ENCODE data around the gene CEP126.
"Not testable (repeated sequence)": the region's sequence is repeated elsewhere in the genome, so short reads cannot be mapped to it uniquely, and the experiment has no call there.

The CEP126 gene

DNA sequence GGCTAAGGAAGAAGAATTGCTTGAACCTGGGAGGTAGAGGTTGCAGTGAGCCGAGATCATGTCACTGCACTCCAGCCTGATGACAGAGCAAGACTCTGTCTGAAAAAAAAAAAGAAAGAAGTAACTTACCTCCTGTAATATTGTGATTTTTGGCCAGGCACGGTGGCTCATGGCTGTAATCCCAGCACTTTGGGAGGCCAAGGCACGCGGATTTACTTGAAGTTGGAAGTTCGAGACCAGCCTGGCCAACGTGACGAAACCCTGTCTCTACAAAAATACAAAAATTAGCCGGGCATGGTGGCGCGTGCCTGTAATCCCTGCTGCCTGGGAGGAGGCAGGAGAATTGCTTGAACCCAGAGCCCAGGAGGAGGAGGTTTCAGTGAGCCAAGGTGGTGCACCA is 49.4 kb downstream of the CEP126 start:
- H3K36me3 Mint-ChIP-seq (ENCODE audit: low read depth); H3K9me3 Mint-ChIP-seq; H3K27me3 Mint-ChIP-seq (ENCODE audit: low read depth); H3K27ac Mint-ChIP-seq; H3K4me3 Mint-ChIP-seq; H3K4me1 Mint-ChIP-seq (ENCODE audit: low read depth): not testable (repeated sequence)

GRCh38 chr11:101974255-101974654 is 59.4 kb downstream of the CEP126 start:
- Mint-ChIP-seq H3K4me3 (no peak overlapping the region), H3K27me3 (ENCODE audit: low read depth) (no peaks in the 10 kb centered on the region), H3K36me3 (ENCODE audit: low read depth) (no peaks in the 10 kb centered on the region), H3K9me3 (no peaks in the 10 kb centered on the region), H3K4me1 (ENCODE audit: low read depth) (no peaks in the 10 kb centered on the region), H3K27ac (no peak overlapping the region)

GRCh38 chr11:101974771-101975170 is 60.0 kb downstream of the CEP126 start:
- Mint-ChIP-seq H3K4me3 (no peak overlapping the region), H3K27me3 (ENCODE audit: low read depth) (no peaks in the 10 kb centered on the region), H3K27ac (no peak overlapping the region), H3K9me3 (no peaks in the 10 kb centered on the region), H3K36me3 (ENCODE audit: low read depth) (no peaks in the 10 kb centered on the region), H3K4me1 (ENCODE audit: low read depth) (no peaks in the 10 kb centered on the region)

GRCh38 chr11:101975734-101976133 is 60.9 kb downstream of the CEP126 start:
- no peak overlapping the region for H3K27ac Mint-ChIP-seq
- H3K36me3 Mint-ChIP-seq (ENCODE audit: low read depth), result no peaks in the 10 kb centered on the region
- H3K4me1 Mint-ChIP-seq (ENCODE audit: low read depth), result no peaks in the 10 kb centered on the region
- H3K27me3 Mint-ChIP-seq (ENCODE audit: low read depth), result no peaks in the 10 kb centered on the region
- no peaks in the 10 kb centered on the region for H3K9me3 Mint-ChIP-seq
- H3K4me3 Mint-ChIP-seq, result no peak overlapping the region

- Mint-ChIP-seq H3K4me3 (no peak overlapping the region), H3K27me3 (ENCODE audit: low read depth) (no peaks in the 10 kb centered on the region), H3K36me3 (ENCODE audit: low read depth) (no peaks in the 10 kb centered on the region), H3K27ac (no peak overlapping the region), H3K4me1 (ENCODE audit: low read depth) (no peaks in the 10 kb centered on the region), H3K9me3 (no peaks in the 10 kb centered on the region)
These were observed 72.6 kb downstream of the CEP126 start for GRCh38 chr11:101987370-101987769.

DNA sequence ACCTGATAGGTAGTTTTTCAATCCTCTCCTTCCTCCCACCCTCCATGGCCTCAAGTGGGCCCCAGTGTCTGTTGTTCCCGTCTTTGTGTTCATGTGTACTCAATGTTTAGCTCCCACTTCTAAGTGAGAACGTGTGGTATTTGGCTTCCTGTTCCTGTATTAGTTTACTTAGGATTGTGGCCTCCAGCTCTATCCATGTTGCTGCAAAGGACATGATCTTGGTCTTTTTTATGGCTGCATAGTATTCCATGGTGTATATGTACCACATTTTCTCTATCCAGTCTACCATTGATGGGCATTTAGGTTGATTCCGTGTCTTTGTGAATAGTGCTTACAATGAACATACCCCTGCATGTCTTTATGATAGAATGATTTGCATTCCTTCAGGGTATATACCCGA is 78.4 kb downstream of the CEP126 start:
- Mint-ChIP-seq H3K36me3 (ENCODE audit: low read depth) (no peaks in the 10 kb centered on the region), H3K27me3 (ENCODE audit: low read depth) (no peaks in the 10 kb centered on the region), H3K4me1 (ENCODE audit: low read depth) (no peaks in the 10 kb centered on the region), H3K4me3 (no peak overlapping the region), H3K27ac (no peak overlapping the region), H3K9me3 (no peaks in the 10 kb centered on the region)

DNA sequence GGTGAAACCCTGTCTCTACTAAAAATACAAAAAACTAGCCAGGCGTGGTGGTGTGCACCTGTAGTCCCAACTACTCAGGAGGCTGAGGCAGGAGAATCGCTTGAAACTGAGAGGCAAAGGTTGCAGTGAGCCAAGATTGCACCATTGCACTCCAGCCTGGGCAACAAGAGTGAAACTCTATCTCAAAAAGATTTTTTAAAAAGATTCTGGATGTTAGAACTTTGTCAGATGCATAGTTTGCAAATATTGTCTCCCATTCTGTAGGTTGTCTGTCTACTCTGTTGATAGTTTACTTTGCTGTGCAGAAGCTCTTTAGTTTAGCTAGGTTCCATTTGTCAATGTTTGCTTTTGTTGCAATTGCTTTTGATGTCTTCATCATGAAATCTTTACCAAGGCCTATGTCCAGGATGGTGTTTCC is 79.3 kb downstream of the CEP126 start:
- not testable (repeated sequence) for H3K4me1 Mint-ChIP-seq (ENCODE audit: low read depth); H3K27me3 Mint-ChIP-seq (ENCODE audit: low read depth); H3K36me3 Mint-ChIP-seq (ENCODE audit: low read depth); H3K4me3 Mint-ChIP-seq; H3K9me3 Mint-ChIP-seq; H3K27ac Mint-ChIP-seq

- H3K4me3 Mint-ChIP-seq, result no peak overlapping the region
- H3K27me3 Mint-ChIP-seq (ENCODE audit: low read depth), result no peaks in the 10 kb centered on the region
- H3K36me3 Mint-ChIP-seq (ENCODE audit: low read depth), result no peaks in the 10 kb centered on the region
- H3K9me3 Mint-ChIP-seq, result no peaks in the 10 kb centered on the region
- no peaks in the 10 kb centered on the region for H3K4me1 Mint-ChIP-seq (ENCODE audit: low read depth)
- H3K27ac Mint-ChIP-seq, result no peak overlapping the region
These were observed 81.3 kb downstream of the CEP126 start for GRCh38 chr11:101996111-101996510.

DNA sequence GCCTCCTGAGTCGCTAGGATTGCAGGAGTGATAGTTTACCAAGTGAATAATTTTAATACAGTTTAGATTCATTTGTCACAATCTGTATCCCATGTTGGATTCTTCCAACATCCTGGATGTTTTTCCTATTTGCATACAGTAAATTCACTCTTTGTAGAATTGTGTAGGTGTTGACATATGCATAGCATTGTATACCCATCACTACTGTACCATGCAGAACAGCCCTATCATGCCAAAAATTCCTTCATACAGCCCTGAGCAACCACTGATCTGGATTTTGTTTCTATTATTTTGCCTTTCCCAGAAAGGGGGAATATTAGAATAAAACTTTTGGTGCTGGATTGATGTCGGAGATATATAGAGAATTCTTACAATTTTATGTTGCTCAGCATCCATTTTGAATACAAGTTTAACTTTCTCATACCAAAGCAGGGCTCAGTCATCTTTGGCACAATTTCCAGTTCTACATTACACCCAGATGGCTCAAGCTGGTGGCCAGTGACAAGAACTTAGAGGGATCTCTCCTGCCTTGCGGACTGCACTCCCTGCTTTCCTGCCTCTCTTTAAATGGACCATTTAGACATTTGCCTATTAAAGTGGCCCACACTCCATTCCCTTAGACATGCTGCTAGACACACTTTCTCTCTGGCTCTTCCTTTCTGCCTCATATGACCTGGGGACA is 87.0 kb downstream of the CEP126 start:
- no peak overlapping the region for H3K4me3 Mint-ChIP-seq
- H3K9me3 Mint-ChIP-seq, result no peaks in the 10 kb centered on the region
- H3K36me3 Mint-ChIP-seq (ENCODE audit: low read depth), result no peaks in the 10 kb centered on the region
- no peaks in the 10 kb centered on the region for H3K27me3 Mint-ChIP-seq (ENCODE audit: low read depth)
- H3K27ac Mint-ChIP-seq, result no peak overlapping the region
- peaks cover 2% of the 10 kb centered on the region for H3K4me1 Mint-ChIP-seq (ENCODE audit: low read depth)

DNA sequence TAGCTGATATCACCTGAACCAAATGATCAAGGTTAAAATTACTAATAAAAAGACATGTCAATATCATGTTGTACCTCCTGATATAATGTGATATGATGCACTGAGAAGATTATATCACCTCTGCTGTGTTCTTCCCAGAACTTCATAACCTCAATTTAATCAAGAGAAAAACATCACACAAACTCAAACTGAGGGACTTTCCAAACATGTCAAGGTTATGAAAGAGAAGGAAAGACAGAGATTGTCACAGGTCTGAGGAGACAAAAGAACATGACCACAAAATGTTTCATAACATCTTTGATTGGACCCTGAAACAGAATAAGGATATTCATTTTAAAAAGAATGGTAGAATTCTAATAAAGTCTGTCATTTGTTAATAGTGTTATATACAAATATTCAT is 89.4 kb downstream of the CEP126 start:
- H3K27me3 Mint-ChIP-seq (ENCODE audit: low read depth), result no peaks in the 10 kb centered on the region
- H3K4me1 Mint-ChIP-seq (ENCODE audit: low read depth), result peaks cover 2% of the 10 kb centered on the region
- H3K4me3 Mint-ChIP-seq, result no peak overlapping the region
- no peak overlapping the region for H3K27ac Mint-ChIP-seq
- H3K9me3 Mint-ChIP-seq, result no peaks in the 10 kb centered on the region
- H3K36me3 Mint-ChIP-seq (ENCODE audit: low read depth), result no peaks in the 10 kb centered on the region

- Mint-ChIP-seq H3K9me3 (no peaks in the 10 kb centered on the region), H3K36me3 (ENCODE audit: low read depth) (no peaks in the 10 kb centered on the region), H3K4me1 (ENCODE audit: low read depth) (peaks cover 2% of the 10 kb centered on the region), H3K27ac (no peak overlapping the region), H3K4me3 (no peak overlapping the region), H3K27me3 (ENCODE audit: low read depth) (peaks cover 7% of the 10 kb centered on the region)
These were observed 90.5 kb downstream of the CEP126 start for GRCh38 chr11:102005306-102005705.

- Mint-ChIP-seq H3K27me3 (ENCODE audit: low read depth) (peaks cover 7% of the 10 kb centered on the region), H3K4me1 (ENCODE audit: low read depth) (peaks cover 2% of the 10 kb centered on the region), H3K36me3 (ENCODE audit: low read depth) (no peaks in the 10 kb centered on the region), H3K27ac (no peak overlapping the region), H3K4me3 (no peak overlapping the region), H3K9me3 (no peaks in the 10 kb centered on the region)
These were observed 92.2 kb downstream of the CEP126 start for GRCh38 chr11:102006835-102007566.

- Mint-ChIP-seq H3K27ac (no peak overlapping the region), H3K36me3 (ENCODE audit: low read depth) (no peaks in the 10 kb centered on the region), H3K9me3 (no peaks in the 10 kb centered on the region), H3K4me1 (ENCODE audit: low read depth) (peaks cover 5% of the 10 kb centered on the region), H3K4me3 (no peak overlapping the region), H3K27me3 (ENCODE audit: low read depth) (peaks cover 11% of the 10 kb centered on the region)
These were observed 93.0 kb downstream of the CEP126 start for GRCh38 chr11:102007567-102008437.

DNA sequence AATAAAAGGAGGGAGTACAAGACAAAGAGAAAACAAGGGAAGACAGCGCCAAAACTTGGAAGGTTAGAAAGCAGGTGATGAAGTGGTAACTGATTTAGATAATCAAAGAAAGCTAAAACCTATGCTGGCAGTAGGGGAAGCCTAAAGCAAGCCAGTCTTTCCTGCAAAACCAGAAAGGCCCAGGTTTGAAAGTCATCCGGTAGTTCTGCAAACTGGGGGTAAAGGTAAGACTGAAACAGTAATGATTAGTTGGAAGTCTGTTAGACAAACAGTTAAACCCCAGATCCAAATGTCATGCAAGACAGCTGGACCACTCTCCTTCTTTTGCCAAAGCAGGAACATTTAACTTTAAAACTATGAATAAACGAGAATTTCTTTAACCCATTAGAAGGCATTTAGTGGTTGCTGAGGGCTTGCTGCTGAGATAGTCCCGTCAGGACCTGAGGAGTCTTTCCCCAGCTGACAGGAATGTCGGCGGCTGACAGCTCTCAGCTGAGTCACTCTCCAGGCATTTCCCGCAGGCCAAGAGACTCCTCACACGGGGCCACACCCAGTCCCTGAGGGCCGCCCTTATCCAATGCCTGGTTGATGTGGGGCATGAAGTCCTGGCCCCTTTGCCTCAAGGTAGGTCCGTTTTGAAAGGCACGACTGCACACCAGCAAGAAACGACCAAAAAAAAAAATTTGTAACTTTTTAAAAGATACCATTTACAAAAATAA is 96.1 kb downstream of the CEP126 start:
- H3K9me3 Mint-ChIP-seq, result no peaks in the 10 kb centered on the region
- no peaks in the 10 kb centered on the region for H3K36me3 Mint-ChIP-seq (ENCODE audit: low read depth)
- H3K4me1 Mint-ChIP-seq (ENCODE audit: low read depth), result peaks cover 8% of the 10 kb centered on the region
- no peak overlapping the region for H3K4me3 Mint-ChIP-seq
- H3K27me3 Mint-ChIP-seq (ENCODE audit: low read depth), result peaks cover 16% of the 10 kb centered on the region
- no peak overlapping the region for H3K27ac Mint-ChIP-seq

All from T-helper 1 cell treated with Interleukin-12 subunit alpha and Interleukin-12 subunit beta and Interleukin-4 antibody, amounts not matched to agents 30 μg/mL and 1 μg/mL, for 36 hours (primary cell).